IMR-90 (cell line): ENCODE measurements around the gene PPP1R27. TPM values are rescaled to one million over a fixed set of nuclear protein-coding genes. Genes with fewer than 3 reads are reported as not detected.
A peak's percentile ranks its signal among the peaks of the same experiment; 100 is the strongest.

Experiments
- ATAC-seq: fragments of 200-7000 bp; cut with Tn5 transposase; 2 replicates; pipeline ENCODE4 v1.9.1; 2020; ENCODE audit warnings: low read depth, mild to moderate bottlenecking, moderate library complexity
- BruUV-seq: library from RNA; stranded (reverse); fragments of 400-500 nt; replicated peaks from 2 replicates; lab custom pipeline; 2021; lab: Mats Ljungman, UMichigan
- CTCF ChIA-PET: fragments of 300-600 bp; formaldehyde crosslinking; extraction: SDS; loops from one replicate; lab custom pipeline; 2021; ENCODE audit warnings: antibody characterized with exemption; lab: Yijun Ruan, JAX
- POLR2A ChIA-PET: fragments of 300-600 bp; sonication (Branson Sonifier 250); formaldehyde crosslinking; loops from one replicate; lab custom pipeline; 2022; ENCODE audit warnings: antibody characterized with exemption; ENCODE audit not compliant: unreplicated experiment; lab: Charles Lee
- DNase-seq: peaks from one replicate; pipeline ENCODE4 v3.0.0; 2013
- H2AFZ ChIP-seq: replicated peaks from 2 replicates; pipeline ENCODE3; 2013; ENCODE audit warnings: low read length, mild to moderate bottlenecking; ENCODE audit not compliant: poor library complexity
- H2AK5ac ChIP-seq: 2 replicates; pipeline ENCODE4 v1.6.1; 2013; ENCODE audit warnings: low read depth, low read length, inconsistent platforms
- H2AK9ac ChIP-seq: replicated peaks from 2 replicates; pipeline ENCODE3; 2013; ENCODE audit warnings: mild to moderate bottlenecking, low read depth, low read length, moderate library complexity; ENCODE audit not compliant: poor library complexity
- H2BK120ac ChIP-seq: 2 replicates; pipeline ENCODE4 v1.6.1; 2013; ENCODE audit warnings: low read depth, low read length, inconsistent platforms
- H2BK15ac ChIP-seq: 3 replicates; pipeline ENCODE4 v1.6.1; 2013; ENCODE audit warnings: low read depth, low read length, inconsistent platforms
- H2BK20ac ChIP-seq: 2 replicates; pipeline ENCODE4 v1.6.1; 2013; ENCODE audit warnings: low read depth, mild to moderate bottlenecking, inconsistent platforms, low read length, moderate library complexity
- H2BK5ac ChIP-seq: 2 replicates; pipeline ENCODE4 v1.6.1; 2013; ENCODE audit warnings: mild to moderate bottlenecking, low read depth, low read length, inconsistent platforms; ENCODE audit not compliant: poor library complexity, severe bottlenecking
- H3K14ac ChIP-seq: replicated peaks from 2 replicates; pipeline ENCODE4 v1.6.1; 2013; ENCODE audit warnings: low read depth, low read length, inconsistent platforms
- H3K18ac ChIP-seq: 2 replicates; pipeline ENCODE4 v1.6.1; 2013; ENCODE audit warnings: low read depth, low read length, control low read depth
- H3K23ac ChIP-seq: 2 replicates; pipeline ENCODE4 v1.6.1; 2013; ENCODE audit warnings: low read depth, low read length, inconsistent platforms
- H3K27ac ChIP-seq: 2 replicates; pipeline ENCODE4 v1.5.1; 2013; ENCODE audit warnings: mild to moderate bottlenecking, control low read depth, low read length; ENCODE audit not compliant: insufficient read depth
- H3K27me3 ChIP-seq: 2 replicates; pipeline ENCODE4 v1.6.1; 2013; ENCODE audit warnings: low read length; ENCODE audit not compliant: control insufficient read depth, insufficient read depth
- H3K36me3 ChIP-seq: 2 replicates; pipeline ENCODE4 v1.6.1; 2013; ENCODE audit warnings: low read length, mixed read lengths; ENCODE audit not compliant: control insufficient read depth, insufficient read depth
- H3K4ac ChIP-seq: 2 replicates; pipeline ENCODE4 v1.6.1; 2013; ENCODE audit warnings: low read depth, low read length, inconsistent platforms
- H3K4me1 ChIP-seq: 2 replicates; pipeline ENCODE4 v1.6.1; 2013; ENCODE audit warnings: low read length, mixed read lengths; ENCODE audit not compliant: control insufficient read depth, insufficient read depth
- H3K4me2 ChIP-seq: 2 replicates; pipeline ENCODE4 v1.6.1; 2013; ENCODE audit warnings: low read depth, mild to moderate bottlenecking, control low read depth, low read length, moderate library complexity
- H3K4me3 ChIP-seq: 2 replicates; pipeline ENCODE4 v1.5.1; 2013; ENCODE audit warnings: low read depth, mild to moderate bottlenecking, control low read depth, low read length, moderate library complexity; ENCODE audit not compliant: insufficient read depth
- H3K56ac ChIP-seq: 2 replicates; pipeline ENCODE4 v1.6.1; 2013; ENCODE audit warnings: low read length, inconsistent platforms; ENCODE audit not compliant: insufficient read depth; ENCODE audit errors: extremely low read depth
- H3K79me1 ChIP-seq, 2 experiments: 2 replicates each; pipeline ENCODE4 v1.6.1; 2013; ENCODE audit warnings: low read length in 2 of 2, inconsistent platforms in 1 of 2, low read depth in 1 of 2
- H3K9ac ChIP-seq: 2 replicates; pipeline ENCODE4 v1.6.1; 2013; ENCODE audit warnings: low read depth, low read length, control low read depth
- H3K9me1 ChIP-seq: 2 replicates; pipeline ENCODE4 v1.6.1; 2013; ENCODE audit warnings: low read length, inconsistent platforms; ENCODE audit not compliant: insufficient read depth
- H3K9me3 ChIP-seq: 2 replicates; pipeline ENCODE4 v1.6.1; 2013; ENCODE audit warnings: low read length; ENCODE audit not compliant: control insufficient read depth, insufficient read depth
- H4K20me1 ChIP-seq: 2 replicates; pipeline ENCODE4 v1.6.1; 2013; ENCODE audit warnings: low read length, inconsistent platforms; ENCODE audit not compliant: insufficient read depth
- H4K5ac ChIP-seq: 2 replicates; pipeline ENCODE4 v1.6.1; 2013; ENCODE audit warnings: mild to moderate bottlenecking, low read depth, low read length, control low read depth
- H4K8ac ChIP-seq, 2 experiments: 2 replicates each; pipeline ENCODE4 v1.6.1; 2013; ENCODE audit warnings: low read depth in 2 of 2, low read length in 2 of 2, control low read depth in 1 of 2, inconsistent platforms in 1 of 2
- H4K91ac ChIP-seq: 2 replicates; pipeline ENCODE4 v1.6.1; 2013; ENCODE audit warnings: low read depth, low read length, inconsistent platforms; ENCODE audit not compliant: insufficient read depth
- CEBPB ChIP-seq: IDR thresholded peaks from 2 replicates; pipeline ENCODE4 v1.6.1; 2012; ENCODE audit warnings: low read depth, low read length, improper control_type of control experiment
- NFE2L2 ChIP-seq: fragments of 150-350 bp; IDR thresholded peaks from 2 replicates; pipeline ENCODE4 v1.6.1; 2016; ENCODE audit warnings: low read depth, mild to moderate bottlenecking, low read length
- RAD21 ChIP-seq: IDR thresholded peaks from 2 replicates; pipeline ENCODE4 v1.6.1; 2012; ENCODE audit warnings: low read length, improper control_type of control experiment
- RFX5 ChIP-seq: IDR thresholded peaks from 2 replicates; pipeline ENCODE4 v1.8.0; 2012; ENCODE audit warnings: low read depth, mild to moderate bottlenecking, low read length, moderate library complexity
- WGBS, 2 experiments: methylation state at CpG; one replicate each; pipeline versions ENCODE4 v1.1.5 to v1.1.7; 2013; ENCODE audit warnings: missing lambda C conversion rate in 2 of 2; ENCODE audit not compliant: insufficient read length in 1 of 2; ENCODE audit errors: extremely low coverage in 2 of 2; 5-methylcytosine and 5-hydroxymethylcytosine counted together
- dilution Hi-C: fragments of 300-500 bp; cut with HindIII; formaldehyde crosslinking; loops from one replicate; pipeline ENCODE4 v1.14.3; 2018; ENCODE audit warnings: low sequenced_read_pairs; ENCODE audit not compliant: unreplicated experiment
- in situ Hi-C: fragments of 300-500 bp; cut with MboI; formaldehyde crosslinking; loops from 3 replicates; pipeline ENCODE4 v1.14.3; 2019; ENCODE audit warnings: low sequenced_read_pairs, inconsistent platforms, mixed read lengths
- intact Hi-C: fragments of 100-400 bp; cut with micrococcal nuclease; formaldehyde crosslinking; loops from 2 replicates; pipeline ENCODE4 v1.10.0; 2022
- polyA plus RNA-seq, 3 experiments: library from polyadenylated mRNA; depleted of rRNA; stranded (reverse); fragments of >200 nt; gene quantifications; 2 replicates each; pipeline ENCODE4 v1.2.3, GENCODE V29; 2012; ENCODE audit warnings: low replicate concordance in 1 of 3
- total RNA-seq: library from RNA; depleted of rRNA; stranded (reverse); fragments of >200 nt; gene quantifications from 2 replicates; pipeline ENCODE4 v1.2.3, GENCODE V29; 2012
- TF ChIP-seq, protein P1 (sequence below): fragments of 150-350 bp; IDR thresholded peaks from 2 replicates; pipeline ENCODE4 v1.6.1; 2017; ENCODE audit warnings: mild to moderate bottlenecking, antibody characterized with exemption, low read length, low read depth
- TF ChIP-seq, protein P2 (sequence below): fragments of 150-350 bp; IDR thresholded peaks from 2 replicates; pipeline ENCODE4 v1.6.1; 2016; ENCODE audit warnings: low read depth, mild to moderate bottlenecking, low read length, moderate library complexity, borderline replicate concordance

PPP1R27 gene
- total and polyA plus RNA-seq, 2 of the 4 experiments (the other 2 are of a cell fraction): 0.21 TPM; not detected in 1

DNA sequence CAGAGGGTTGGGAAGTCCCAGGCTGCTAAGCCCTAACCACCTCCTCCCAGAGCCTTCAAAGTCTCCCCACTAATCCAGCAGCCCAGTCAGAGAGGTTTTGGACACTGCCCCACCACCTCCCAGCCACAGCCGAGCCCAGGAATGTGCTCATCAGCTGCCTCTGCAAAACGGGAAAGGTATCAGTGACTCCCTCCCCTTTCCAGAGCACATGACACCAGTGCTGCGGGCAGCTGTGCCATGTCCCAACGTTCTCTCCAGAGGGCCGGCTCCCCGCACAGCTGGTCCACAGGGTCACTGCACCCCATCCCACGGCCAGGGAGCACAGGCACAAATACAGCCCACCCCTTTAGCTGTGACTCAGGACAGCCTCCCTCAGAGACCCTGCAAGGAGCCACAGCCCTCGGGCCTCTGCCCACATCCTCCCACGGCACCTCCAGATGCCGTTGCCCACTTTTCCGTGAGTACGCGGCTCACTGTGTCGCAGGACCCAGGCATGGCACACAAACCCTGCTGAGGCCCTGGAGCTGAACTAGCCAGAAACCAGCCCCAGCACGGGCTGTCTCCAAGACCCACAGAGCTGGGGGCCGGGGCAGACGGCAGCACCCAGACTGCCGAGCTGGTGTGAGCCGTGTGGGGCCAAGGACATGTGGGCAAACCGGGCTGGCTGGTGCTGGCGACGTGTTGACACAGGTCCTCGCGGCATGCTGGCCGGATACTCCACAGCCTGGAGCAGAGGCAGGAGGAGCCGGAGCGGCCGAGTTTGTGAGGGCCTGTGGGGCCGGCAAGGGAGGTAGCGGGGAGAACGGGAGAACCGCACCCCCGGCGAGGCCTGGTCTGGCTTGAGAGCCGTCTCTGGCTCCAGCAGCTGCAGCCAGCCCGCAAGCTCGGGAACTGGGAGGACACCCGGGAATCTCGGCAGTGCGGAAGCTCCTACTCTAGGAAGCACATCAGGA lies 6.3 kb upstream of the PPP1R27 start:
- no peak overlapping the region for H4K5ac ChIP-seq
- intact Hi-C loops (no loop called here), dilution Hi-C loops (no loop called here), in situ Hi-C loops (no loop called here)
- peak overlapping the region; percentile 25 for H2AK9ac ChIP-seq
- peaks cover 4% of the 10 kb centered on the region; the same call in 1 of the 2 replicates for H3K9me1 ChIP-seq
- no peak overlapping the region for H2BK5ac ChIP-seq
- no peak overlapping the region for H2BK120ac ChIP-seq
- no peak overlapping the region for H3K18ac ChIP-seq
- WGBS, 2 experiments: 86% methylated on average over 31 of the region's 40 CpGs; no CpG with 5 or more reads in 1 of the 2 experiments
- no peak overlapping the region for H4K8ac ChIP-seq
- H2AK5ac ChIP-seq: no peak overlapping the region
- H3K27ac ChIP-seq: no peak overlapping the region
- no peak for DNase-seq
- H2AFZ ChIP-seq: no peak overlapping the region
- no peaks in the 10 kb centered on the region for H3K4me1 ChIP-seq
- peaks cover 4 to 11% of the 10 kb centered on the region in 2 experiments; a peak in 3 of 4 replicates for H3K79me1 ChIP-seq
- H3K4me3 ChIP-seq: no peak overlapping the region
- no peak overlapping the region for H3K14ac ChIP-seq
- no peak overlapping the region for H2BK20ac ChIP-seq
- no peak overlapping the region for H3K4ac ChIP-seq
- no peak overlapping the region for H3K4me2 ChIP-seq
- ATAC-seq: peak; percentile 13; the same call in 1 of the 2 replicates
- BruUV-seq: no TSS peak
- ChIA-PET CTCF (no interaction called here), POLR2A (interaction anchor here (0.7 kb wide), 1 partner anchor 14 kb away, joined by 4 read pairs; no protein-coding TSS in a partner anchor)
- H3K36me3 ChIP-seq: peaks cover 39% of the 10 kb centered on the region
- H3K23ac ChIP-seq: no peak overlapping the region
- H3K9ac ChIP-seq: no peak overlapping the region
- H3K9me3 ChIP-seq: no peaks in the 10 kb centered on the region
- no peak overlapping the region for H2BK15ac ChIP-seq
- no peak overlapping the region for H4K91ac ChIP-seq
- peaks cover 31% of the 10 kb centered on the region for H4K20me1 ChIP-seq
- no peak overlapping the region for H3K56ac ChIP-seq
- TF ChIP-seq, protein P1, sequence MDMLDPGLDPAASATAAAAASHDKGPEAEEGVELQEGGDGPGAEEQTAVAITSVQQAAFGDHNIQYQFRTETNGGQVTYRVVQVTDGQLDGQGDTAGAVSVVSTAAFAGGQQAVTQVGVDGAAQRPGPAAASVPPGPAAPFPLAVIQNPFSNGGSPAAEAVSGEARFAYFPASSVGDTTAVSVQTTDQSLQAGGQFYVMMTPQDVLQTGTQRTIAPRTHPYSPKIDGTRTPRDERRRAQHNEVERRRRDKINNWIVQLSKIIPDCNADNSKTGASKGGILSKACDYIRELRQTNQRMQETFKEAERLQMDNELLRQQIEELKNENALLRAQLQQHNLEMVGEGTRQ: no peak
- TF ChIP-seq, protein P2, sequence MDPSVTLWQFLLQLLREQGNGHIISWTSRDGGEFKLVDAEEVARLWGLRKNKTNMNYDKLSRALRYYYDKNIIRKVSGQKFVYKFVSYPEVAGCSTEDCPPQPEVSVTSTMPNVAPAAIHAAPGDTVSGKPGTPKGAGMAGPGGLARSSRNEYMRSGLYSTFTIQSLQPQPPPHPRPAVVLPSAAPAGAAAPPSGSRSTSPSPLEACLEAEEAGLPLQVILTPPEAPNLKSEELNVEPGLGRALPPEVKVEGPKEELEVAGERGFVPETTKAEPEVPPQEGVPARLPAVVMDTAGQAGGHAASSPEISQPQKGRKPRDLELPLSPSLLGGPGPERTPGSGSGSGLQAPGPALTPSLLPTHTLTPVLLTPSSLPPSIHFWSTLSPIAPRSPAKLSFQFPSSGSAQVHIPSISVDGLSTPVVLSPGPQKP: no peak
- no peak for TF ChIP-seq RAD21
- TF ChIP-seq RFX5: no peak
- TF ChIP-seq NFE2L2: no peak
- TF ChIP-seq CEBPB: no peak
- H3K27me3 ChIP-seq: no peaks in the 10 kb centered on the region
